Thoracic aorta (tissue), 2 donors: ENCODE data around the gene FRMPD4. TPM values are rescaled to one million over a fixed set of nuclear protein-coding genes. Genes with fewer than 3 reads are reported as not detected.

Source experiments
- ATAC-seq: fragments of 150-250 bp; one replicate; pipeline ENCODE4 v1.8.0; 2017; ENCODE audit warnings: low read depth; ENCODE audit not compliant: insufficient number of reproducible peaks, low FRiP score
- DNase-seq: peaks from one replicate; pipeline ENCODE4 v3.0.0-alpha.2; 2020; ENCODE audit warnings: low spot score
- H3K27ac ChIP-seq, 2 donors: fragments of 200-600 bp; sonication (generic); 1 replicate in 1 of 2; 2 replicates in 1 of 2; pipeline ENCODE4 v1.5.1; 2016; ENCODE audit warnings: mild to moderate bottlenecking in 2 of 2, moderate library complexity in 2 of 2
- H3K27me3 ChIP-seq: fragments of 200-600 bp; sonication (generic); replicated peaks from 2 replicates; pipeline ENCODE4 v1.6.0; 2016; ENCODE audit warnings: mild to moderate bottlenecking; ENCODE audit not compliant: insufficient read depth
- H3K36me3 ChIP-seq: fragments of 200-600 bp; sonication (generic); one replicate; pipeline ENCODE4 v1.5.1; 2016
- H3K4me1 ChIP-seq, 2 donors: fragments of 200-600 bp; sonication (generic); 1 replicate in 1 of 2; 2 replicates in 1 of 2; pipeline versions ENCODE4 v1.5.1 to v1.6.0; 2016; ENCODE audit warnings: low read depth in 2 of 2, mild to moderate bottlenecking in 1 of 2; ENCODE audit not compliant: control insufficient read depth in 1 of 2
- H3K4me3 ChIP-seq: fragments of 200-600 bp; sonication (generic); 2 replicates; pipeline ENCODE4 v1.5.1; 2016; ENCODE audit warnings: mild to moderate bottlenecking
- H3K9me3 ChIP-seq: fragments of 200-600 bp; sonication (generic); 2 replicates; pipeline ENCODE4 v1.5.1; 2016
- CTCF ChIP-seq: fragments of 200-600 bp; sonication (generic); IDR thresholded peaks from one replicate; pipeline ENCODE4 v1.5.1; 2019; ENCODE audit warnings: antibody characterized with exemption
- total RNA-seq, 2 donors: library from RNA; depleted of rRNA; stranded (reverse); fragments of >200 nt; gene quantifications; one replicate each; pipeline versions ENCODE4 v1.1.0 to v1.2.3, GENCODE V29; 2016

FRMPD4 gene
- total RNA-seq, 2 donors from 2014 or later = not detected

- Histone ChIP-seq H3K4me3 (no peak overlapping the region), H3K27me3 (no peaks in the 10 kb centered on the region), H3K27ac (no peak overlapping the region), H3K9me3 (no peaks in the 10 kb centered on the region), H3K36me3 (no peaks in the 10 kb centered on the region), H3K4me1 (no peaks in the 10 kb centered on the region)
- DNase-seq (no peak), ATAC-seq (no peak)
- no peak for TF ChIP-seq CTCF
Measured at GRCh38 chrX:12292996-12293765, 154.9 kb downstream of the FRMPD4 start.

GRCh38 chrX:12297353-12297752 lies 159.1 kb downstream of the FRMPD4 start:
- H3K27me3 ChIP-seq = no peaks in the 10 kb centered on the region
- H3K36me3 ChIP-seq = no peaks in the 10 kb centered on the region
- H3K9me3 ChIP-seq = no peaks in the 10 kb centered on the region
- no peak overlapping the region for H3K4me3 ChIP-seq
- TF ChIP-seq CTCF = no peak
- ATAC-seq = no peak
- DNase-seq = no peak
- H3K27ac ChIP-seq = no peak overlapping the region
- H3K4me1 ChIP-seq = no peaks in the 10 kb centered on the region

GRCh38 chrX:12301288-12301687 lies 163.0 kb downstream of the FRMPD4 start:
- no peaks in the 10 kb centered on the region for H3K4me1 ChIP-seq
- no peaks in the 10 kb centered on the region for H3K9me3 ChIP-seq
- DNase-seq = no peak
- H3K36me3 ChIP-seq = no peaks in the 10 kb centered on the region
- H3K27ac ChIP-seq = no peak overlapping the region
- no peak overlapping the region for H3K4me3 ChIP-seq
- no peaks in the 10 kb centered on the region for H3K27me3 ChIP-seq
- no peak for TF ChIP-seq CTCF
- ATAC-seq = no peak

GRCh38 chrX:12304261-12304660 lies 166.0 kb downstream of the FRMPD4 start:
- H3K9me3 ChIP-seq = no peaks in the 10 kb centered on the region
- DNase-seq = no peak
- H3K4me1 ChIP-seq = no peaks in the 10 kb centered on the region
- no peak for ATAC-seq
- no peak overlapping the region for H3K4me3 ChIP-seq
- H3K27ac ChIP-seq = no peak overlapping the region
- no peaks in the 10 kb centered on the region for H3K27me3 ChIP-seq
- TF ChIP-seq CTCF = no peak
- no peaks in the 10 kb centered on the region for H3K36me3 ChIP-seq

- Histone ChIP-seq H3K4me3 (no peak overlapping the region), H3K4me1 (no peaks in the 10 kb centered on the region), H3K36me3 (no peaks in the 10 kb centered on the region), H3K27me3 (no peaks in the 10 kb centered on the region), H3K27ac (no peak overlapping the region), H3K9me3 (no peaks in the 10 kb centered on the region)
- DNase-seq (no peak), ATAC-seq (no peak)
- no peak for TF ChIP-seq CTCF
Measured at GRCh38 chrX:12307961-12308360, 169.7 kb downstream of the FRMPD4 start.
